Measurements from ENCODE around the gene HSD3B7.

HSD3B7 gene

GRCh38 chr16:30957456-30958174, 27.4 kb upstream of the HSD3B7 start, which contains the start of gene SETD1A:
TSS of gene SETD1A (plus strand) at chr16:30957754. CDS start at chr16:30958732, 978 bp downstream.
- DNase-seq, result peak; percentile 60 to 65

DNA sequence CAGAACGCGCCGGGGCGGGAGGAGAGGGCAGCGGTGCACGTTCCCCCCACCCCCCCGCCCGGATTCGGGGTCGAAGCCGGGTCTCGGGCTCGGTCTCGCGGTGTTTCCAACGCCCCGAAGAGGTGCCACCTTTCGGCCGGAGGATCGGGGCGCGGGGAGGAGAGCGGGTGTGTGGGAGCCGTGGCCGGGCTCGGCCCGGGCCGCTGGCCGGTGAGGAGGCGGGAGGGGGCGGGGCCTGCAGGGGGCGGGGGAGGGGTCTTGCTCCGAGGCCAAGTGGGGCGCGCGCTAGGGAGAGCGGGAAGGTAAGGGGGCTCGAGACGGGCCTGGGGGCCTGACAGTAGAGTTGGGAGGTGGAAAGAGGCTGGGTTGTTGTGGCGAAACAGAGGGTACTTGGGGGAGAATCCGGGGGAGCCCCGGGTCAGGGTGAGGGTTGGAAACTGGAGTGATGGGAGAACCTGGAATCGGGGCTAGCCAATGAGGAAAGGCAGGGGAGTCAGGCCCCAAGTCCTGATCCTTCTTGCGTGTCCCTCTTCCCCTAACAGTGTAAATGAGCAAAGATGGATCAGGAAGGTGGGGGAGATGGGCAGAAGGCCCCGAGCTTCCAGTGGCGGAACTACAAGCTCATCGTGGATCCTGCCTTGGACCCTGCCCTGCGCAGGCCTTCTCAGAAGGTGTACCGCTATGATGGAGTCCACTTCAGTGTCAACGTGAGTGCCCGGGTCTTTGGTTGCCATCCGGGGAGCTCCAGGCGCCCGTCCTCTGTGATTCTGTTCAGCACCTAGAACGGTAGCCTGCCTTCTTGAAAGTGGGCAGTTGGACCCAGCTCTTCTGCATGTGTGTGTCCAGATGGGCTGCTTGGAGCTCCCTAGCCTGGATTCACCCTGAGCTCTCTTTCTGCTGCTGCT, 26.6 kb upstream of the HSD3B7 start:
- DNase-seq, result no peak

DNA sequence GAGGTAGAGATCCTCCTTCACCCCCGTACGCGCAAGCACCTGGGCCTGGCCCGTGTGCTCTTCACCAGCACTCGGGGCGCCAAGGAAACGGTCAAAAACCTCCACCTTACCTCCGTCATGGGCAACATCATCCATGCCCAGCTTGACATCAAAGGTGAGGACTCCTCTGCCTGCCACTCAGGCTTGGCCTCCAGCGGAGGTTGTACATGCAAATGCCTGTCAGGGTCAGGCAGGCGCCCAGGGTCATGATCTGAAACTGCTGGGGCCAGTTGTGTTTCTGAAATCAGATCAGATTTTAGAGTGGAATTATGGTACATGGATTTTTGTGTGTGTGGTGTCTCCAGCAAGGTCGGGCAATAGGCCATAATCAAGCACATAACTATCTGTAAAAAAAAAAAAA, 23.6 kb upstream of the HSD3B7 start:
- DNase-seq, result no peak

DNA sequence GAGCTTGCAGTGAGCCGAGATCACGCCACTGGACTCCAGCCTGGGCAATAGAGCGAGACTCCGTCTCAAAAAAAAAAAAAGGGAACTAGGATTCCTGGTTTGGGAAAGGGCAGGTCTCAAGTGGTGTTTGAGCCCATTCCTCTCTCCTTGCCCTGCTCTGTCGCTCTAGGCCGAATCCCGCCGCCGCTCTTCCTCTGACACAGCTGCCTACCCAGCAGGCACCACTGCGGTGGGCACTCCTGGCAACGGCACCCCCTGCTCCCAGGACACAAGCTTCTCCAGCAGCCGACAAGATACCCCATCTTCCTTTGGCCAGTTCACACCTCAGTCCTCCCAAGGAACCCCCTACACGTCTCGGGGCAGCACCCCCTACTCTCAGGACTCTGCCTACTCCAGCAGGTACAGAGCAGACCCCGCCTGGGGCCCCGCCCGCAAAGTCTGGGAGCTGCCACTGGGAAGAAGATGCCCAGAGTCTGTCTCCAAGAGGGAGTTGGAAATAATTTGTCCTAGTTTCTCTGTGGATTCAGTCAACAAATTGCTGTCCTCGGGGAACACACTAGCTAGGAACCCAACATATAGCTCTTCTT, 21.0 kb upstream of the HSD3B7 start:
- DNase-seq, result no peak

DNA sequence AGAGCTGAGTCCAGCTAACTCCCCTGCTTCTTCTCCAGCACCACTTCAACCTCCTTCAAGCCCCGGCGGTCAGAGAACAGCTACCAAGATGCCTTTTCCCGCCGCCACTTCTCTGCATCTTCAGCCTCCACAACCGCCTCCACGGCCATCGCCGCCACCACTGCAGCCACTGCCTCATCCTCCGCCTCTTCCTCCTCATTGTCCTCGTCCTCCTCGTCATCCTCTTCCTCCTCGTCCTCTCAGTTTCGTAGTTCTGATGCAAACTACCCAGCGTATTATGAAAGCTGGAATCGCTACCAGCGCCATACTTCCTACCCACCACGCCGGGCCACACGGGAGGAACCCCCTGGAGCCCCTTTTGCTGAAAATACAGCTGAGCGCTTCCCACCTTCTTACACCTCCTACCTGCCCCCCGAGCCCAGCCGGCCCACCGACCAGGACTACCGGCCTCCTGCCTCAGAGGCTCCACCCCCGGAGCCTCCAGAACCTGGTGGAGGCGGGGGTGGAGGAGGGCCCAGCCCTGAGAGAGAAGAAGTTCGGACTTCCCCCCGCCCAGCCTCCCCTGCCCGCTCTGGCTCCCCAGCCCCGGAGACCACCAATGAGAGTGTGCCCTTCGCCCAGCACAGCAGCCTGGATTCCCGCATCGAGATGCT, 20.3 kb upstream of the HSD3B7 start:
- no peak for DNase-seq

- DNase-seq, result no peak
Measured at GRCh38 chr16:30965436-30965835, 19.6 kb upstream of the HSD3B7 start.

DNA sequence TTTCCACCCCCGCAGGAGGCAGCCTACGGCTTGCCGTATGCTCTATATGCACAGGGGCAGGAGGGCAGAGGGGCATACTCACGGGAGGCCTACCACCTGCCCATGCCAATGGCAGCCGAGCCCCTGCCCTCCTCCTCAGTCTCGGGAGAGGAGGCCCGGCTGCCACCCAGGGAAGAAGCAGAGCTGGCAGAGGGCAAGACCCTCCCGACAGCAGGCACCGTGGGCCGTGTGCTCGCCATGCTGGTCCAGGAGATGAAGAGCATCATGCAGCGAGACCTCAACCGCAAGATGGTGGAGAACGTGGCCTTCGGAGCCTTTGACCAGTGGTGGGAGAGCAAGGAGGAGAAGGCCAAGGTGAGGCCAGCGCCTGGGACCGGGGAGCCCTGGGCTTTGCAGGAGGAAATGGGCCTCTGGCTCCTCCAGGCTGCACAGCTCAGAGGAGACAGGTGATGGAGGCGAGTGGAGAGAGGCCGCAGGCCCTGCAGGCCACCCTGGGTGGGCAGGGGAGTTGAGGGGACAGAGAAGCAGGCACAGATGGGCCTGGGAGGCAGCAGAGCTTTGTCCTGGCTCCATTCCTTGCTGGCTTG, 18.9 kb upstream of the HSD3B7 start:
- no peak for DNase-seq

DNA sequence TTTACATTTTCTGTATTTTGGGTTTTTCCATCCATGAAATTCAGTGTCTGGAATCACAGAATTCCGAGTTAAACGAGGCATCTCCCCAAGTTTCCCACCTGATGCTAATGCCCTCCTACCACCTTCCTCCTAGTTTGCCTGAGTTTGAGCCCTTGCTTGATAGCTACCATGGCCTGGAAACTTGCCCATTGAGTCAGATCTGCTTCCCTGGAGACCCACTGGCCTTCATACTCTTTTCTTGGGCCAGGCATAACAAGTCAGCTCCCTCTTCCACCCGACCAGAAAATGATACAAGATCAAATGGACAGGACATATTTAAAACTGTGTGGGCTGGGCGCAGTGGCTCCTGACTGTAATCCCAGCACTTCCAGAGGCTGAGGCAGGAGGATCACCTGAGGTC, 17.2 kb upstream of the HSD3B7 start:
- DNase-seq, result no peak

- DNase-seq, result no peak
Measured at GRCh38 chr16:30969246-30969842, 15.7 kb upstream of the HSD3B7 start.

DNA sequence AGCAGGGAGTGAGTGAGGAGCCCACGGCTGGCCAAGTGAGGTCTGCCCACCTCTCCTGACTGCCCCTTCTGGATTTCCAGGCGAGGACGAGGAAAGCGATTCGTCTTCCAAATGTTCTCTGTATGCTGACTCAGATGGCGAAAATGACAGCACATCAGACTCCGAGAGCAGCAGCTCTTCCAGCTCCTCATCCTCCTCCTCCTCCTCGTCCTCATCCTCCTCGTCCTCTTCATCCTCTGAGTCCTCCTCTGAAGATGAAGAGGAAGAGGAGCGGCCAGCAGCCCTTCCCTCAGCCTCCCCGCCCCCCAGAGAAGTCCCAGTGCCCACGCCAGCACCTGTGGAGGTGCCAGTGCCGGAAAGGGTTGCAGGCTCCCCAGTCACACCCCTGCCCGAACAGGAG, 13.7 kb upstream of the HSD3B7 start:
- DNase-seq, result no peak

DNA sequence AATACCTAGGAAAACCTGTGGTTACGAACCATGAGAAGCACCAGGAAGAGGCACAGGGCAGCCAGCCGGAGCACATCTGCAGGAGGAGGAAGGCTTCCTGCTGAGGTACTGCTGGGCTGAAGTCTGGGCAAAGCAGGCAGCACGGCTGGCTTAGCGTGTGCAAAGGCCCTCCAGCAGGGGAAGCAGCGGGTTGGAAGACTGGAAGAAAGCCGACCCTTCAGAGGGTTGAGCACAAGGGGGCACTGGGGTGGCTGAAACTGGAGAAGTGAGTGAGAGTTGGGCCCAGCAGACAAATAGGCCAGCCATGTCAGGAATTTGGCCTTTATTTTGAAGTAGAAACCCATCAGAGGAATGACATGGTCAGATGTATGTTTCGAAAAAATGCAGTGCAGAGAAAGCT, 12.1 kb upstream of the HSD3B7 start:
- no peak for DNase-seq

GRCh38 chr16:30974348-30974747, 10.7 kb upstream of the HSD3B7 start:
- DNase-seq, result no peak

- DNase-seq, result no peak
Measured at GRCh38 chr16:30976486-30976885, 8.5 kb upstream of the HSD3B7 start.

DNA sequence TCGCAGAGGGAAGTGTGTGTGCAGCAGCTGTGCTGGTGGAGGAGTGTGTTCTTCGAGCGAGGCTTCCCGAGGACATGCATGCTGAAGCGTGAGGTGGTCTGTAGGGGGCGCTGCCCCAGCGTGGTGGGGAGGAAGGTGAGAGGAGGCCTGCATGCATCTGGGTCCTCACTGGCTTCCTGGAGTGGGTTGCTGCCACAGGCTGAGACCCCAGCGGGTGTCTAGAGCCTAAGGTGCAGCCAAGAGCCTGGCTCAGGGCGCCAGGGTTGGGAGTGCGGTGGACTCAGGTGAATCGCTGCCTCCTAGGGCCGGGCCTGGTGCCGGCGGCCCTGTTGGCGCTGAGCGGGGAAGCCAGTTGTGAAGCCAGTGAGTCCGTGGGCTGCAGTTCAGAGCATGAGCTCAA, 7.5 kb upstream of the HSD3B7 start:
- DNase-seq, result no peak

DNA sequence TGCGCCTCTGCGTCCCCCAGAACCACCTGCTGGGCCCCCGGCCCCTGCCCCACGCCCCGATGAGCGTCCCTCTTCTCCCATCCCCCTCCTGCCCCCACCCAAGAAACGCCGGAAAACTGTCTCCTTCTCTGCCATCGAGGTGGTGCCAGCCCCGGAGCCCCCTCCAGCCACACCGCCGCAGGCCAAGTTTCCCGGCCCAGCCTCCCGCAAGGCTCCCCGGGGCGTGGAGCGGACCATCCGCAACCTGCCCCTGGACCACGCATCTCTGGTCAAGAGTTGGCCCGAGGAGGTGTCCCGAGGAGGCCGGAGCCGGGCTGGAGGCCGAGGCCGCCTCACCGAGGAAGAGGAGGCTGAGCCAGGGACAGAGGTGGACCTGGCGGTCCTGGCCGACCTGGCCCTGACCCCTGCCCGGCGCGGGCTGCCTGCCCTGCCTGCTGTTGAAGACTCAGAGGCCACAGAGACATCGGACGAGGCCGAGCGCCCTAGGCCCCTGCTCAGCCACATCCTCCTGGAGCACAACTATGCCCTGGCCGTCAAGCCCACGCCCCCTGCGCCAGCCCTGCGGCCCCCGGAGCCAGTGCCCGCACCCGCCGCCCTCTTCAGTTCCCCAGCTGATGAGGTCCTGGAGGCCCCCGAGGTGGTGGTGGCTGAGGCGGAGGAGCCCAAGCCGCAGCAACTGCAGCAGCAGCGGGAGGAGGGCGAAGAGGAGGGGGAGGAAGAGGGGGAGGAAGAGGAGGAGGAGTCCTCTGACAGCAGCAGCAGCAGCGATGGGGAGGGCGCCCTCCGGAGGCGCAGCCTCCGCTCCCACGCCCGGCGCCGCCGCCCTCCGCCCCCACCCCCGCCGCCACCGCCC, 5.6 kb upstream of the HSD3B7 start:
- DNase-seq, result no peak

- no peak for DNase-seq
Measured at GRCh38 chr16:30980023-30980371, 5.0 kb upstream of the HSD3B7 start.

- no peak for DNase-seq
Measured at GRCh38 chr16:30980434-30980833, 4.6 kb upstream of the HSD3B7 start.

- DNase-seq, result no peak
Measured at GRCh38 chr16:30980959-30981358, 4.0 kb upstream of the HSD3B7 start.

GRCh38 chr16:30982548-30983288, 2.3 kb upstream of the HSD3B7 start:
- DNase-seq, result no peak

- DNase-seq, result no peak
Measured at GRCh38 chr16:30983289-30983889, 1.6 kb upstream of the HSD3B7 start.

Measured in cerebellar nuclear complex (tissue), 1 donor.